A549 (cell line): ENCODE results near the gene TTYH3. TPM values are rescaled to one million over a fixed set of nuclear protein-coding genes. Genes with fewer than 3 reads are reported as not detected.
"Not testable (repeated sequence)": the region's sequence is repeated elsewhere in the genome, so short reads cannot be mapped to it uniquely, and the experiment has no call there.

Source experiments
- ATAC-seq, 2 experiments: fragments of 200-7000 bp in 1 of 2; fragments of >200 bp in 1 of 2; cut with Nextera tagmentation in 1 of 2; cut with Tn5 transposase in 1 of 2; 3 replicates each; pipeline versions ENCODE4 v1.8.0 to v1.9.1; 2018 to 2020; ENCODE audit warnings: mild to moderate bottlenecking in 1 of 2, moderate library complexity in 1 of 2
- CTCF ChIA-PET: fragments of 300-600 bp; sonication (Branson Sonifier 250); formaldehyde crosslinking; extraction: SDS; loops from one replicate; lab custom pipeline; 2021; ENCODE audit warnings: antibody characterized with exemption, inconsistent platforms; lab: Yijun Ruan, JAX
- POLR2A ChIA-PET: fragments of 350-600 bp; formaldehyde crosslinking; extraction: SDS; loops from one replicate; lab custom pipeline; 2021; ENCODE audit warnings: antibody characterized with exemption, inconsistent platforms; lab: Yijun Ruan, JAX
- DNase-seq, 2 experiments: peaks; one replicate each; pipeline versions ENCODE4 v3.0.0 to v3.0.0-alpha.2; 2011 to 2016; ENCODE audit warnings: low read depth in 1 of 2, low spot score in 1 of 2
- FAIRE-seq: peaks from 2 replicates; lab custom pipeline; 2011; peaks lifted over from hg19 to GRCh38; lab: Jason Lieb, UNC
- H3K27ac ChIP-seq, 2 experiments: fragments of >200 bp; sonication (Bioruptor Twin); formaldehyde crosslinking; 3 replicates each; pipeline ENCODE4 v1.5.1; 2016 to 2017
- H3K4me1 ChIP-seq: fragments of >200 bp; sonication (Bioruptor Twin); formaldehyde crosslinking; 3 replicates; pipeline ENCODE4 v1.6.1; 2016
- H3K4me2 ChIP-seq: fragments of >200 bp; sonication (Bioruptor Twin); formaldehyde crosslinking; 3 replicates; pipeline ENCODE4 v1.6.1; 2016
- H3K4me3 ChIP-seq: fragments of >200 bp; sonication (Bioruptor Twin); formaldehyde crosslinking; 3 replicates; pipeline ENCODE4 v1.5.1; 2016
- H3K9me3 ChIP-seq: fragments of >200 bp; sonication (Bioruptor Twin); formaldehyde crosslinking; 3 replicates; pipeline ENCODE4 v1.6.1; 2016
- ATOH8 ChIP-seq: fragments of 250-450 bp; sonication (Bioruptor Pico); IDR thresholded peaks from 2 replicates; pipeline ENCODE4 v1.5.0; 2020; ENCODE audit warnings: low read depth, mild to moderate bottlenecking, moderate library complexity
- BHLHE40 ChIP-seq: IDR thresholded peaks from 2 replicates; pipeline ENCODE4 v1.6.1; 2012; ENCODE audit warnings: low read depth, low read length, inconsistent platforms
- CBX2 ChIP-seq: fragments of 200-600 bp; sonication (generic); IDR thresholded peaks from 2 replicates; pipeline ENCODE4 v1.6.1; 2016; ENCODE audit warnings: low read depth, mild to moderate bottlenecking, borderline replicate concordance
- CBX8 ChIP-seq: fragments of 200-600 bp; sonication (generic); IDR thresholded peaks from 2 replicates; pipeline ENCODE4 v1.6.1; 2016
- CEBPB ChIP-seq, 2 experiments: fragments of >200 bp in 1 of 2; sonication (Bioruptor Twin) in 1 of 2; formaldehyde crosslinking in 1 of 2; IDR thresholded peaks; 2 replicates each; pipeline ENCODE4 v1.6.1; 2012 to 2016
- CHD2 ChIP-seq: fragments of 150-350 bp; IDR thresholded peaks from 2 replicates; pipeline ENCODE4 v1.6.1; 2014; ENCODE audit warnings: low read length; ENCODE audit not compliant: partially characterized antibody
- E2F6 ChIP-seq: IDR thresholded peaks from 2 replicates; pipeline ENCODE4 v1.6.1; 2012; ENCODE audit warnings: low read depth, borderline replicate concordance
- EHF ChIP-seq: fragments of 250-450 bp; sonication (Bioruptor Pico); IDR thresholded peaks from 2 replicates; pipeline ENCODE4 v1.5.0; 2020; ENCODE audit warnings: mild to moderate bottlenecking
- ELK1 ChIP-seq: fragments of 150-350 bp; IDR thresholded peaks from 2 replicates; pipeline ENCODE4 v1.6.1; 2014; ENCODE audit warnings: low read depth, mild to moderate bottlenecking, low read length
- ESRRA ChIP-seq: fragments of 150-350 bp; IDR thresholded peaks from 2 replicates; pipeline ENCODE4 v1.6.1; 2014; ENCODE audit warnings: mild to moderate bottlenecking, low read length, borderline replicate concordance
- FOSL2 ChIP-seq, 2 experiments: fragments of 450-650 bp in 1 of 2; fragments of >200 bp in 1 of 2; sonication (Bioruptor Twin) in 1 of 2; formaldehyde crosslinking; IDR thresholded peaks; 2 replicates each; pipeline versions ENCODE4 v1.5.0 to v1.6.1; 2016 to 2020; ENCODE audit warnings: mild to moderate bottlenecking in 1 of 2, moderate library complexity in 1 of 2
- HDAC2 ChIP-seq: fragments of 200-600 bp; sonication (generic); IDR thresholded peaks from 2 replicates; pipeline ENCODE4 v1.6.1; 2016
- HEYL ChIP-seq: fragments of 250-450 bp; sonication (Bioruptor Pico); IDR thresholded peaks from 2 replicates; pipeline ENCODE4 v1.8.0; 2021; ENCODE audit warnings: mild to moderate bottlenecking, moderate library complexity
- HOXB13 ChIP-seq: fragments of 250-450 bp; sonication (Bioruptor Pico); IDR thresholded peaks from 2 replicates; pipeline ENCODE4 v1.5.0; 2020; ENCODE audit warnings: low read depth, mild to moderate bottlenecking, moderate library complexity
- JUNB ChIP-seq: fragments of >200 bp; sonication (Bioruptor Twin); formaldehyde crosslinking; IDR thresholded peaks from 2 replicates; pipeline ENCODE4 v1.6.1; 2016
- KDM5A ChIP-seq: fragments of 200-600 bp; sonication (generic); IDR thresholded peaks from 2 replicates; pipeline ENCODE4 v1.6.1; 2016; ENCODE audit warnings: antibody characterized with exemption, mild to moderate bottlenecking
- MAX ChIP-seq: IDR thresholded peaks from 2 replicates; pipeline ENCODE4 v1.6.1; 2012
- MAZ ChIP-seq: fragments of 150-350 bp; IDR thresholded peaks from 2 replicates; pipeline ENCODE4 v1.6.1; 2014; ENCODE audit warnings: antibody characterized with exemption, low read depth, low read length, borderline replicate concordance
- NFE2L2 ChIP-seq: fragments of 150-350 bp; conservative IDR thresholded peaks from 2 replicates; pipeline ENCODE4 v1.6.1; 2014; ENCODE audit warnings: low read length
- PHF8 ChIP-seq: fragments of 200-600 bp; sonication (generic); IDR thresholded peaks from 2 replicates; pipeline ENCODE4 v1.6.1; 2016; ENCODE audit warnings: low read depth, mild to moderate bottlenecking, antibody characterized with exemption, moderate library complexity, borderline replicate concordance
- ZNF302 ChIP-seq: fragments of 250-450 bp; sonication (Bioruptor Pico); IDR thresholded peaks from 2 replicates; pipeline ENCODE4 v1.9.0; 2021; ENCODE audit warnings: inconsistent platforms, mild to moderate bottlenecking, moderate library complexity
- ZSCAN20 ChIP-seq: fragments of 250-450 bp; sonication (Bioruptor Pico); IDR thresholded peaks from 2 replicates; pipeline ENCODE4 v1.8.0; 2022; ENCODE audit warnings: mild to moderate bottlenecking, moderate library complexity
- WGBS: methylation state at CpG from one replicate; pipeline ENCODE4 v1.1.6; 2017; ENCODE audit errors: missing lambda C conversion rate; 5-methylcytosine and 5-hydroxymethylcytosine counted together
- polyA plus RNA-seq, 4 experiments: library from polyadenylated mRNA; depleted of rRNA in 3 of 4; stranded (reverse); fragments of >200 nt; fragmentation: RNase III in 1 of 4; extraction: RNeasy Plus Mini Kit Qiagen cat#74134 plus additional on column Dnase treatment in 1 of 4; gene quantifications; 2 replicates in 3 of 4; 3 replicates in 1 of 4; pipeline ENCODE4 v1.2.3, GENCODE V29; 2011 to 2017

Gene TTYH3
- polyA plus RNA-seq, 2 of the 4 experiments (the other 2 are of a cell fraction): 11.3 to 43.6 TPM

GRCh38 chr7:2689951-2690705 is 58.3 kb downstream of the TTYH3 start:
- POLR2A ChIA-PET: no interaction called here
- Histone ChIP-seq H3K4me2 (no peak overlapping the region), H3K27ac (no peak overlapping the region), H3K4me1 (0 out of 3 replicates have a peak, but pooled peaks cover 4% of the 10 kb centered on the region), H3K9me3 (no peaks in the 10 kb centered on the region), H3K4me3 (no peak overlapping the region)
- no peak for FAIRE-seq
- WGBS: 67% methylated on average over 23 of the region's 23 CpGs
- CTCF ChIA-PET: interaction anchor here (0.8 to 5.4 kb wide), 7 partner anchors 9 to 239 kb away, joined by 3 to 38 read pairs (median 5); no protein-coding TSS in a partner anchor
- no peak for DNase-seq
- TF ChIP-seq CBX2: no peak
- peak in 1 of 2 experiments; percentile 41; a peak in 1 of 4 replicates for TF ChIP-seq CEBPB (IDR thresholded peaks at IDR 0.05)
- no peak for TF ChIP-seq NFE2L2
- peak; percentile 31 to 41; a peak in 3 of 6 replicates for ATAC-seq

- POLR2A ChIA-PET: no interaction called here
- CTCF ChIA-PET: interaction anchor here (1.3 to 5.4 kb wide), 6 partner anchors 8 to 239 kb away, joined by 3 to 38 read pairs (median 4); no protein-coding TSS in a partner anchor
- 83% methylated on average over 18 of the region's 18 CpGs for WGBS
These were observed 59.4 kb downstream of the TTYH3 start for GRCh38 chr7:2691011-2691707.

GRCh38 chr7:2691932-2692439 is 60.2 kb downstream of the TTYH3 start:
- H3K9me3 ChIP-seq, ATAC-seq, H3K4me3 ChIP-seq, POLR2A ChIA-PET, H3K4me1 ChIP-seq, FAIRE-seq, H3K4me2 ChIP-seq, DNase-seq: not testable (repeated sequence)
- peak overlapping the region in 1 of 2 experiments; percentile 22; a peak in 1 of 6 replicates for H3K27ac ChIP-seq
- 86% methylated on average over 23 of the region's 23 CpGs for WGBS
- CTCF ChIA-PET: interaction anchor here (1.3 to 5.4 kb wide), 5 partner anchors 11 to 223 kb away, joined by 3 to 38 read pairs (median 6); no protein-coding TSS in a partner anchor

More at GRCh38 chr7:2691011-2691707, 59.4 kb downstream of the TTYH3 start:
- Histone ChIP-seq H3K4me1 (0 out of 3 replicates have a peak, but pooled peaks cover 4% of the 10 kb centered on the region), H3K9me3 (no peaks in the 10 kb centered on the region), H3K4me2 (no peak overlapping the region), H3K27ac (no peak overlapping the region), H3K4me3 (no peak overlapping the region)
- no peak for FAIRE-seq
- no peak for ATAC-seq
- TF ChIP-seq ZNF302 (CRISPR knock-in tag) (no peak), E2F6 (no peak), PHF8 (no peak), ATOH8 (CRISPR knock-in tag) (no peak), CEBPB (IDR thresholded peaks at IDR 0.05) (no peak), HOXB13 (CRISPR knock-in tag) (no peak)
- no peak for DNase-seq

- 0 out of 3 replicates have a peak, but pooled peaks cover 4% of the 10 kb centered on the region for H3K4me1 ChIP-seq
- 77% methylated on average over 14 of the region's 14 CpGs for WGBS
- H3K27ac ChIP-seq: no peak overlapping the region
- FAIRE-seq (no peak), DNase-seq (no peak), ATAC-seq (no peak)
- ChIA-PET POLR2A (no interaction called here), CTCF (interaction anchor here (1.3 to 5.4 kb wide), 6 partner anchors 12 to 224 kb away, joined by 3 to 38 read pairs (median 6); no protein-coding TSS in a partner anchor)
- H3K9me3 ChIP-seq: no peaks in the 10 kb centered on the region
- TF ChIP-seq CHD2: no peak
- TF ChIP-seq BHLHE40: no peak
- no peak for TF ChIP-seq ZNF302 (CRISPR knock-in tag)
- no peak for TF ChIP-seq ESRRA
- TF ChIP-seq ZSCAN20 (CRISPR knock-in tag): no peak
- no peak for TF ChIP-seq EHF
- no peak for TF ChIP-seq KDM5A
- no peak for TF ChIP-seq JUNB
- TF ChIP-seq MAZ: no peak
- no peak for TF ChIP-seq ELK1
- TF ChIP-seq HEYL: no peak
- TF ChIP-seq CBX8: no peak
- TF ChIP-seq FOSL2 (IDR thresholded peaks at IDR 0.05): no peak
- TF ChIP-seq FOSL2 (CRISPR knock-in tag; IDR thresholded peaks at IDR 0.05): no peak
- no peak for TF ChIP-seq HDAC2
- no peak for TF ChIP-seq MAX
- H3K4me2 ChIP-seq: no peak overlapping the region
- no peak overlapping the region for H3K4me3 ChIP-seq
These were observed 60.8 kb downstream of the TTYH3 start for GRCh38 chr7:2692543-2692942.
